Measurements from ENCODE around the gene PPIF.

The PPIF gene

DNA sequence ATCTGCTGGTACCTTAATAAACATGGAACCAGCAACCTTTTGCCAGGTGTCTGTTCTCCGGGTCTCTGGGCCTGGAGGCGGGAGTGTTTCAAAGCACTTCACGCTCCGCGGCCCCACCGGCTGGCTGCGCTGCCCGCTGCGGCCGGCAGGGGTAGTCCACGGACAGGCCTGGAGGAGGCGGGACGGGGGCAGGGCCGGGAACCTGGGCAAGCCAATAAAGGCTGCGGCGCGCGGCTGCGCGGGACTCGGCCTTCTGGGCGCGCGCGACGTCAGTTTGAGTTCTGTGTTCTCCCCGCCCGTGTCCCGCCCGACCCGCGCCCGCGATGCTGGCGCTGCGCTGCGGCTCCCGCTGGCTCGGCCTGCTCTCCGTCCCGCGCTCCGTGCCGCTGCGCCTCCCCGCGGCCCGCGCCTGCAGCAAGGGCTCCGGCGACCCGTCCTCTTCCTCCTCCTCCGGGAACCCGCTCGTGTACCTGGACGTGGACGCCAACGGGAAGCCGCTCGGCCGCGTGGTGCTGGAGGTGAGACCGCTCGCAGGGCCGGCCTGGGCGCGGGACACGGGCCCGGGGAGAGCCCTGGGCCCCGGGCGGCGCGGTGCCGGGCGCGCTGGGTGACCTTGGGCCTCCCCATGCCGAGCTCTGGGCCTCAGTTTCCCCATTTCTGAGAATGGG, at the start of gene PPIF:
PPIF (plus strand) TSS at position 244 of the 668 bp plus-strand sequence; CDS start at position 324, 80 bp downstream.
- DNase-seq (ENCODE audit: low read depth): peak; percentile 93

GRCh38 chr10:79298403-79299244, 48.6 kb upstream of the PPIF start:
- DNase-seq (ENCODE audit: low read depth): no peak

GRCh38 chr10:79299397-79300241, 47.6 kb upstream of the PPIF start:
- no peak for DNase-seq (ENCODE audit: low read depth)

DNA sequence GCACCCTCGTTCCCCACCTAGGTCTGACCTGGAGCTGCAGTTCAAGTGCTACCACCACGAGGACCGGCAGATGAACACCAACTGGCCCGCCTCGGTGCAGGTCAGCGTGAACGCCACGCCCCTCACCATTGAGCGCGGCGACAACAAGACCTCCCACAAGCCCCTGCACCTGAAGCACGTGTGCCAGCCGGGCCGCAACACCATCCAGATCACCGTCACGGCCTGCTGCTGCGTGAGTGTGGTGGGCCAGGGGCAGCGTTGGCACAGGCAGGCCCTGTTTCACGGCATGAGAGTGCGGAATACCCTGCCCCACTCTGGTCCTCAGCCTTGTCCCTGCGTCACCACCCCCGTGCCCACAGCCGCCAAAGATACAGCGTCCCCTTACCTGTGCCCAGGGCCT, 46.6 kb upstream of the PPIF start:
- no peak for DNase-seq (ENCODE audit: low read depth)

- DNase-seq (ENCODE audit: low read depth): no peak
These were observed 45.3 kb upstream of the PPIF start for GRCh38 chr10:79301754-79302530.

DNA sequence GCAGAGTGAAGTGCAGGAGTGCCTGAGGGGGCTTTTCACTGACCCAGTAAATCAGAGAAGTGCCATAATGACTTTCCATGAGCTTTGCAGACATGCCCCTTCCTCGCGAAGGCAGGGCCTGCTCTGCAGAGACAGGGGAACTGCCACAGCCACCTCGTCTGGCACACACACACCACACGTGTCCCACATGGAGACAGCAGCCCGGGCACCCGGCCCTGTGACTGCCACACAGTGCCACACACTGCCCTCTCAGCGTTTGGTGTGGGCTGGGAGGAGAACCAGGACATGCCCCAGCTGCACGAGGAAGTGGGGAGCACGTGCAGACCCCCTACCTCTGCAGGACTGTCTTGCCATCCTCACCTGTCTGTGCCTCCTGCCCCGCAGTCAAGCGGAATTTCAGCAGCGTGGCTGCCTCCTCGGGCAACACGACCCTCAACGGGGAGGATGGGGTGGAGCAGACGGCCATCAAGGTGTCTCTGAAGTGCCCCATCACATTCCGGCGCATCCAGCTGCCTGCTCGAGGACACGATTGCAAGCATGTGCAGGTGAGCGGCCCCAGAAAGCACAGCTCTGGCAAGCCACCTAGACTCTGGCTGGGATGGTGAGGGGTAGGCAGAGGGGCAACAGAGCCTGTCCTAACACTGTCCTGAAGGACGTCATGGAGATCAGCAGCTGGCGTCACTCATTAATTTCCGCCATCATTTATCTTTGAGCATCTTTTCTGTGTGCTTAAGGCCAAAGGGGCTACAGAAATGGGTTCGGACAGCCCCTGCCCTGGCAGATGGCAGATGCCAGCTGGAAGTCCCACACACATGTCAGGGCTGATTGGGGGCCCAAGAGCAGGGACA, 43.4 kb upstream of the PPIF start:
- DNase-seq (ENCODE audit: low read depth): no peak

DNA sequence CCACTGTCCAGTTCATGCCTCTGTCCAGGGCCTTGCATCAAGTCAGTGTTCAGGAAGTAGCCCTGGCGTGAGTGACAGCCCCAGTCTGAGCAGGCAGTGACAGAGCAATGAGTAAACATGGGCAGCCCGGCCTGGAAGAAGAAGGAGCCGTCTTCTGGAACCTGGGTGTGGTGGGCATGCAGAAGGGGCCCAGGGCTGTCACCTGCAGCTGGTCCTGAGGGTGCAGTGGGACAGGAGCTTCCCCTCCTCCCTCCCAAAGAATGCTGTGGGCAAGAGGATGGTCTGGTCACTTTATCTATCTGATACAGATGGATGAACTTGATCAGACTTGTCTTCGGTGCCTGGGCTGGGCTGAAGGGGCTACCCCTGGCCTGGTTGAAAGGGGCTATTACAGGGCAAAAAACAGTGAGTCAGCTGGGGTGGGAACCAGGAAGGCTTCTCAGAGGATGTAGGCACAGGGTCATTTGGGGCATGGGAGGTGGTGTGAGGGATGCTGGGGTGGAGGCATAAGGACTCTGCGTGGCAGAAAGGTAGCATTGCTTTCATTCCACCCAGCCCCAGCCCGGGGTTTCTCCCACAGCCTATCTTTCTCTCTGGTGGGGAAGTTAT, 42.7 kb upstream of the PPIF start:
- no peak for DNase-seq (ENCODE audit: low read depth)

DNA sequence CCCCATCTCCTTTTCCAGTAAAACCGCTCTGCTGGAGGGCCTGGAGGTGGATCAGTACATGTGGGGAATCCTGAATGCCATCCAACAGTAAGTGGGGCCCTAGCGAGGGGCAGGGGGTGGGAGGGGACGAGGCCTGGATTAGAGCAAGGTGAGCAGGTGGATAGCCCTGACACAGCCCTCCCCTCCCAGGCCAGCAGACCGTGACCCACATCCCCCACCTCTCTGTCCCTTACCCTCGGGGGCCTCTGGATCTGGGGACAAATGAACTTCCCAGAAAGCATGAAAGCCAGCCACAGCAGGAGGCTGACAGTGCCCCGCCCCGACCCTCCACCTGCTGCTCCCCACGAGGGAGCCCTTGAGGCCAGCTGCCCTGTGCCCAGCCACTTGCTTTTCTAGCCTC, 41.8 kb upstream of the PPIF start:
- DNase-seq (ENCODE audit: low read depth): no peak

- DNase-seq (ENCODE audit: low read depth): no peak
These were observed 41.3 kb upstream of the PPIF start for GRCh38 chr10:79305988-79306387.

DNA sequence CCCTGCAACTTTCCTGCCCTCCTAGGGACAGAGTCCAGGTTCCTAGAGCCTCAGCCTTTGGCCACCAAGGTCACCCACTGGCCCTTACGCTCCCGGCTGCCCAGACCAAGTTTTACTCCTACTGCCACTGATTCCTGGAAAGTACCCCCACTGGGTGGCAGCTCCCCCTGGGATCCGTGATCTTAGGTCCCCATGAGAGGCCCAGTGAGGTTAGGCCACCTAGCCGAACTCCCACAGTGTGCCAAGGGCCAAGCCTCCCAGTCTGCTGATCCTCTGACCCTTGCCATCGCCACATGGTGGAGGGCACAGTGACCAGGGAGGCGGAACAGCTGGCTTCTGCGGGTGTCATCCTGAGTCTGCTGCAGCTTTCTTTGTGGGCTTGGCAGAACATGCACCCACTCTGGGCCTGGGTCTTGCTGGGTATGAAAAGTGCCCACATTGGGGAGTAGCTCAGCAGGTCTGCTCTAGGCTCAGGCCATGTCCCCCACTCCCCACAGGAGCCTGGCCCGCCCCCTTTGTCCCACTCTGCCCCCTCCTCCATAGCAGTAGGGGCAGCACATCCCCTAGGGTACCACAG, 40.5 kb upstream of the PPIF start:
- DNase-seq (ENCODE audit: low read depth): no peak

DNA sequence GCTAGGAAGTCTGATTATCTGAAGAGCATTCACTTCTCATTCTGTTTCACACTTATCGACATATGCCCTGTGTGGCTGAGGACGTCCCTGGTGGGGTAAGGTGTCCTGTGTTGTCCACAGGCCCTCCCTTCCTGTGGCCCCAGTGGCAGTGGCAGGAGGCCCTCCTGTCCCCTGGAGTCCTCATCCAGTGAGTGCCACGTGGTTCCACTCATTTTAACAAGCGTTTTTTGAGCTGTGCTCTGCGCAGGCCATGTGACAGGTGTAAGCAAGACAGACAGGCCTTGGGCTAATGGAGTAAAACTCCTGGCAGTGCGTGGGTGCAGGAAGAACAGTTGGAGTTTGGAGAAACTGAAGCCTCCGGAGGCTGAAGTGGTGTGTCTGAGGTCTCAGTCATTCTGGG, 39.3 kb upstream of the PPIF start:
- no peak for DNase-seq (ENCODE audit: low read depth)

DNA sequence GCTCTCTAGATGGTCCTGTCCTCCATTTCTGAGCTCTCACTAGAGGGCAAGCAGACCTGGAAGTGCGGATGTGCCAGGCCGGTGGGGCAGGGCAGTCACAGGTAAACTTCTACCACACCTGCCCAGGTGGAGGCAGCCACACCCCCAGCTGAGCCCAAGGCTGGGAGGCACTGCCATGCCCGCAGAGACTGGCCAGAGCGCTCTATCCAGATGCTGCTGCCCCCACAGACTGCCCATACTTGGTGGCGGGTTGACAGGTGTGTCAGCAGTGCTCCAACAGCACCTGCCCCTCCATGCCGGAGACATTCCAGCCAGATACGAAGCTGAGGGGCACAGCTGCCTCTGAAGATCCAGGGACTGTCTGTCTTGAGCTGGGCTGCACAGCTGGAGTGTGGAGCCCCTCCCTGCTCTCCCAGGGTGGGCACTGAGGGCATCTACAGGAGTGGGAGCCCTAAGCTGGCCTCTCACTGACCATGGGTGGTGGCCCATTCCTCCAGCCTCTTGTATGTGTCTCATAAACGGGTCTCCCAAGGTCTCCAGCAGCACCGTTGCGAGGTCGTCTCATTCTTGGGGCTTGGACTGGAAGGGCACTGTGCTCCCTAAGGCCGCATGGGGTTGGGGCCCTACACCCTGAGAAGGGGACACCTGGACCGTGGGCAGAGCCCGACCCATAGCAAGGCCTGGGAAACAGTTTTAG, 38.2 kb upstream of the PPIF start:
- DNase-seq (ENCODE audit: low read depth): no peak

DNA sequence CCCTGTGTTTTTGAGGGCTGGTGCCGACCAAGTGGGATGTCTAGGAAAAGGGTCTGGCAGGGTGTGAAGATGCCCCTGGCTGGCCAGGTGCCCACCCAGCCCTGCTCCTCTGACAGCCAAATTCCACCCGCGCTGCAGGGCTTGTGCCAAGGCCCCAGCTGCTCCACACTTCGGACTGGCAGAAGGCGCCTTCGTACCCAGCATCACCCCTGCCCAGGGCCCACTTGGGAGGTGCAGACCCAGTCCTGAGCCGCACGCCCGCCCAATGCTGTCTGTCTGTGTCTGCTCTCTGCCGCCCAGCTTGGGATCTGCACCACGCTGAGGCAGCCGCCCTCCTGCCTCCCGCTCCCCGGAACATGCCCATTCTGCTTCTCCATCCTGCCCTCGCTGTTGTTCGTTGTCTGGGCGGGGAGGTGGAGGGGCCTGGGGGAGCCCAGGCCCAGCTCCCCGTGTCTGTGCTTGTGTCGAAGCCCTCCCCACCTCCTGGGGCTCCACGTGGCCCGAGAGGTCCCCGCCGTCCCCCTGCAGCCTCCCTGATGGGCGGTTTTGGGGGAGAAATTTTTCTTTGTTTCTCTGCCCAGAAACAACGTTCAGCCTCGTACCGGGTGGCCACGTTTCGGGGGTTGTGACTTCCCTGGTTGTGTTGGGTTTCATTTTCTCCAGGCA, 36.9 kb upstream of the PPIF start:
- no peak for DNase-seq (ENCODE audit: low read depth)

DNA sequence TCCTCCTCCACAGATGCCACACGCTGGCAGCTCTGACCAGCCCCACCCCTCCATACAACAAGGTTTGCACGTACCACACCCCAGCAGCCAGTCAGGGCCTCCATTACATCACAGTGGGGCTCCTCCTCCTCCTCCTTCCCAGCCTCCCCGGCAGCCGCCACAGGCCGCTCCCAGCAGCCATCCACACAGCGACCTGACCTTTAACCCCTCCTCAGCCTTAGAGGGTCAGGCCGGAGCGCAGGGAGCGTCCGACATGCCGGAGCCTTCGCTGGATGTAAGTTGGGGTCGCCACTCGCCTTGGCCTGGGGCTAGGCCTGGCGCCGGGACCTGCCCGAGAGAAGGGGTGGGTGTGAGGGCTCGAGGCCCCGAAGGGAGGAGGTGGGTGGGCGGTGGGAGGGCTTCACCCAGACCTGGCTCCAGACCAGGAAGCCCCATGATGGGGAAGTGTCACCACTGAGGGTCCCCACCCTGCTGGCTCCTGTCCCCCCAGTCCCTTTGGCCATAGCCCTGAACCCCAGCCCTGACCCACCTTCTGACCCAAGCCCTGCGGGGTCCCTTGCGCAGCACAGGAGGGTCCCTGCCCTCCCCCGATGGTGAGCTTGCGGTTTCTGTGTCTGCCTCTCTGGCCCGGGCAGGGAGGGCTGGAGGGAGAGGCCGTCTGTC, 36.2 kb upstream of the PPIF start:
- no peak for DNase-seq (ENCODE audit: low read depth)

DNA sequence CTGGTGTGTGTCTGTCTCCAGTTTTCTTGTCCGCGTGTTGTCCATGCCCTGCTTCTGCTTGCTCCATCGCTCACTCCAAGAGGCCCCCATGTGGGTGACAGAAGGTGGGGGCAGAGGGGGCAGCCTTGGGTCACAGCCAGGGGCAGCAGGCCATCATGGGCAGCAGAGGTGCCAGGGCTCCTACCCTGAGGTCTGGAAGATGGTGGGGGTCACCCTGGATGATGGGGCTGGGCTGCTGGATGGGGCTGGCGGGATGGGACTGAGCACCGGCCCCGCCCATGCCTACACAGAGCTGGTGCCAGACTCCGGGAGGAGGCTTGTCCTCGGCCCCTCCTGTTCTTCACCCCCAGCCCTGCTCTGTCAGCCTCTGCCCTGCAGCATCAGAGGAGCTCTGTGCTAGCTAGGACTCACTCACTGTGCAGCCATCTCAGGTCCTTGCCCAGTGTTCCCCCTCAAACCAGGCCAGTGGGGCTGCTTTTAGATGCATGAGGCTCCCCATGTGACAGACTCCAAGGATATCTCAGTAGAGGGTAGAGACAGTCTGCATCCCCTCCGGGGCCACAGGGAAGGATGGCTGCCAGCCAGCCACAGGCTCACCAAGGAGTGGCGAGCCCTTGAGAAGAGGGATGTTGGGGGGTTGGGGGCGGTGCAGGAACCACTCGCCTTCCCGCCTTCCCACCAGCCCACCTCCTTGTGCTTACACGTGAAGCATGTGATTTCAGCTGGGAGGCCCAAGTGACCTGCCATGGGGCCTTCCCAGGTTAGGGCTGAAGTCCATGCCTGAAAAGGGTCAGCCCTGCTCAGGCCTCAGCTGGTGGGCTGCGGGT, 35.5 kb upstream of the PPIF start:
- no peak for DNase-seq (ENCODE audit: low read depth)

GRCh38 chr10:79312601-79313187, 34.6 kb upstream of the PPIF start:
- no peak for DNase-seq (ENCODE audit: low read depth)

DNA sequence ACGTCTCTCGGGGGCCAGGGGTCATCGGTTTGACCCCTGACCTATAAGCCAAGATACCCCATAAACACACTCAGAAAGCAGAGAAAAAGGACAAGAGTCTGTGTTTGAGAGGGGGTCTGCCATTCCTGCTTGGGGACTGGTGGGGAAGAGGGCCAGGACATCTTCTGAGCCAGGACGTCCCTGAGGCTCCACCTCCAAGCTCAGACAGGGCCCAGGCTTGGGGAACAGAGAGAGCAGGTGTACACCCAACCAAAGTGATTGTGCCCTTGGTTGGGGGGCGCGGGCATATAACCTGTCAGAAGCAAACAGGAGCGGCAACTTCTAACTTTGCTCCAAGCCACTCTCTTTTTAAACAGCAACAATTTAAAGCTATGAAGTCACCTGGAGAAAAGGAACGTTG, 33.9 kb upstream of the PPIF start:
- no peak for DNase-seq (ENCODE audit: low read depth)

All from activated gamma-delta T cell treated with anti-CD3 and anti-CD28 coated beads, Interleukin-2, amount 50 U/mL, for 16 hours (primary cell).